ENCODE data around the gene ITGAD.

ITGAD gene

GRCh38 chr16:31354394-31355291 is 38.5 kb upstream of the ITGAD start, which contains the start of gene ITGAX (continued):
- TF ChIP-seq ZBTB11 (tag by site-specific recombination; conservative IDR thresholded peaks at IDR 0.05; ENCODE audit: low read depth) (no peak), KLF7 (tag by site-specific recombination; IDR thresholded peaks at IDR 0.05; ENCODE audit: borderline replicate concordance) (no peak), BCL6B (tag by site-specific recombination; IDR thresholded peaks at IDR 0.05) (0 out of 2 replicates have a peak, but pooled peaks have one; percentile 19), ZNF549 (tag by site-specific recombination; IDR thresholded peaks at IDR 0.05) (no peak), ZNF548 (tag by site-specific recombination; IDR thresholded peaks at IDR 0.05) (no peak), KLF17 (tag by site-specific recombination; IDR thresholded peaks at IDR 0.05) (peak; percentile 34; the same call in 1 of the 2 replicates), ZSCAN16 (tag by site-specific recombination; IDR thresholded peaks at IDR 0.05) (no peak), RBAK (tag by site-specific recombination; IDR thresholded peaks at IDR 0.05) (no peak), ZNF175 (tag by site-specific recombination; IDR thresholded peaks at IDR 0.05) (no peak), ZNF791 (tag by site-specific recombination; IDR thresholded peaks at IDR 0.05) (no peak), ZBTB1 (tag by site-specific recombination; IDR thresholded peaks at IDR 0.05) (no peak), ZSCAN5A (tag by site-specific recombination; IDR thresholded peaks at IDR 0.05) (no peak), HOXA7 (CRISPR knock-in tag; IDR thresholded peaks at IDR 0.05; ENCODE audit: borderline replicate concordance) (no peak), ZBTB48 (tag by site-specific recombination; IDR thresholded peaks at IDR 0.05) (no peak), PRDM4 (tag by site-specific recombination; IDR thresholded peaks at IDR 0.05) (no peak), SP3 (tag by site-specific recombination; IDR thresholded peaks at IDR 0.05) (peak; percentile 41; the same call in 1 of the 2 replicates), ZNF174 (tag by site-specific recombination; IDR thresholded peaks at IDR 0.05) (no peak), ZNF530 (tag by site-specific recombination; IDR thresholded peaks at IDR 0.05; ENCODE audit: low read depth) (no peak), HOXC10 (CRISPR knock-in tag; IDR thresholded peaks at IDR 0.05) (no peak), ZBTB8A (tag by site-specific recombination; IDR thresholded peaks at IDR 0.05) (no peak), ZNF114 (tag by site-specific recombination; IDR thresholded peaks at IDR 0.05) (no peak), ZBTB26 (tag by site-specific recombination; optimal IDR thresholded peaks at IDR 0.05) (no peak), ZNF121 (tag by site-specific recombination; IDR thresholded peaks at IDR 0.05) (no peak), SP7 (tag by site-specific recombination; IDR thresholded peaks at IDR 0.05) (0 out of 2 replicates have a peak, but pooled peaks have one; percentile 24), ZNF449 (tag by site-specific recombination; IDR thresholded peaks at IDR 0.05) (no peak)
